Measurements from ENCODE around the gene HSF5.
"Not testable (repeated sequence)": the region's sequence is repeated elsewhere in the genome, so short reads cannot be mapped to it uniquely, and the experiment has no call there.

The HSF5 gene

GRCh38 chr17:58397421-58397820 lies 90.8 kb downstream of the HSF5 start:
- not testable (repeated sequence) for H3K4me3 ChIP-seq (ENCODE audit: low read depth, low read length); DNase-seq (ENCODE audit: low read depth)

GRCh38 chr17:58396173-58396572 lies 92.0 kb downstream of the HSF5 start:
- no peak for DNase-seq (ENCODE audit: low read depth)

GRCh38 chr17:58394534-58395223 lies 93.5 kb downstream of the HSF5 start:
- DNase-seq (ENCODE audit: low read depth) = no peak
- H3K4me3 ChIP-seq (ENCODE audit: low read depth, low read length) = no peak overlapping the region

More at GRCh38 chr17:58396173-58396572, 92.0 kb downstream of the HSF5 start:
- H3K4me3 ChIP-seq (ENCODE audit: low read depth, low read length) = no peak overlapping the region

- DNase-seq (ENCODE audit: low read depth) = no peak
- H3K4me3 ChIP-seq (ENCODE audit: low read depth, low read length) = no peak overlapping the region
Observed at GRCh38 chr17:58391302-58391984, 96.8 kb downstream of the HSF5 start.

- no peak for DNase-seq (ENCODE audit: low read depth)
Observed at GRCh38 chr17:58390884-58391283, 97.3 kb downstream of the HSF5 start.

GRCh38 chr17:58388302-58389190 lies 99.7 kb downstream of the HSF5 start:
- no peak for DNase-seq (ENCODE audit: low read depth)
- H3K4me3 ChIP-seq (ENCODE audit: low read depth, low read length) = no peak overlapping the region

More at GRCh38 chr17:58390884-58391283, 97.3 kb downstream of the HSF5 start:
- no peak overlapping the region for H3K4me3 ChIP-seq (ENCODE audit: low read depth, low read length)

- H3K4me3 ChIP-seq (ENCODE audit: low read depth, low read length) = no peak overlapping the region
- no peak for DNase-seq (ENCODE audit: low read depth)
Observed at GRCh38 chr17:58387834-58388233, 100.4 kb downstream of the HSF5 start.

GRCh38 chr17:58386708-58387107 lies 101.5 kb downstream of the HSF5 start:
- H3K4me3 ChIP-seq (ENCODE audit: low read depth, low read length) = no peak overlapping the region
- no peak for DNase-seq (ENCODE audit: low read depth)

- DNase-seq (ENCODE audit: low read depth) = no peak
- no peak overlapping the region for H3K4me3 ChIP-seq (ENCODE audit: low read depth, low read length)
Observed at GRCh38 chr17:58385359-58385899, 102.8 kb downstream of the HSF5 start.

GRCh38 chr17:58384897-58385296 lies 103.3 kb downstream of the HSF5 start:
- no peak overlapping the region for H3K4me3 ChIP-seq (ENCODE audit: low read depth, low read length)
- no peak for DNase-seq (ENCODE audit: low read depth)

GRCh38 chr17:58383892-58384462 lies 104.2 kb downstream of the HSF5 start:
- no peak for DNase-seq (ENCODE audit: low read depth)
- no peak overlapping the region for H3K4me3 ChIP-seq (ENCODE audit: low read depth, low read length)

GRCh38 chr17:58382872-58383242 lies 105.4 kb downstream of the HSF5 start:
- DNase-seq (ENCODE audit: low read depth) = no peak
- no peak overlapping the region for H3K4me3 ChIP-seq (ENCODE audit: low read depth, low read length)

- no peak overlapping the region for H3K4me3 ChIP-seq (ENCODE audit: low read depth, low read length)
- DNase-seq (ENCODE audit: low read depth) = no peak
Observed at GRCh38 chr17:58382108-58382871, 105.9 kb downstream of the HSF5 start.

GRCh38 chr17:58381124-58382035 lies 106.8 kb downstream of the HSF5 start:
- H3K4me3 ChIP-seq (ENCODE audit: low read depth, low read length) = no peak overlapping the region
- no peak for DNase-seq (ENCODE audit: low read depth)

GRCh38 chr17:58380207-58381123 lies 107.7 kb downstream of the HSF5 start:
- H3K4me3 ChIP-seq (ENCODE audit: low read depth, low read length) = no peak overlapping the region
- DNase-seq (ENCODE audit: low read depth) = no peak

- H3K4me3 ChIP-seq (ENCODE audit: low read depth, low read length) = no peak overlapping the region
- DNase-seq (ENCODE audit: low read depth) = no peak
Observed at GRCh38 chr17:58379511-58379824, 108.7 kb downstream of the HSF5 start.
